DMS153 (cell line): Measurements from ENCODE around the gene CD180.

ENCODE experiments used
- DNase-seq: peaks from one replicate; lab custom pipeline; 2025; lab: John Stamatoyannopoulos, UW

The CD180 gene

GRCh38 chr5:67196537-67197059 lies at the start of gene CD180:
Gene CD180 (minus strand): TSS chr5:67196799. CDS start chr5:67196641, 158 bp downstream.
- DNase-seq = no peak

DNA sequence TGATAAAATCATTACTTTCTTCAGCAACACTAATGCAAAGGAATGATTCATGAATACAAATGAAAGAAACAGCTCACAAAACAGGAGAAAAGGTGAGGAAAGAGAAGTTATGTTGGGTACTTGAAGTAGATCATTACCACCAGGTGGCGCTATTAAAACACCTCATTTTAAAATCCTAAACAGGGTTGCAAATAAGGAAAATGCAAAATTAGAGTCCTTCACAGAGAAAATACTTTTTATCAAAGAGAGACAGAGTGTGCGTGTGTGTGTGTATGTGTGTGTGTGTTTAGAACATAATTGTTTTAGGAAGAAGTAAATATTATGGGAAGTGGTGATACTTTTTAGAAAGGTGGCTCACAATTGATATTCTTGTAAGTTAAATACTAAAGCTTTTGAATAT lies 49.5 kb upstream of the CD180 start:
- peak; percentile 8 for DNase-seq

DNA sequence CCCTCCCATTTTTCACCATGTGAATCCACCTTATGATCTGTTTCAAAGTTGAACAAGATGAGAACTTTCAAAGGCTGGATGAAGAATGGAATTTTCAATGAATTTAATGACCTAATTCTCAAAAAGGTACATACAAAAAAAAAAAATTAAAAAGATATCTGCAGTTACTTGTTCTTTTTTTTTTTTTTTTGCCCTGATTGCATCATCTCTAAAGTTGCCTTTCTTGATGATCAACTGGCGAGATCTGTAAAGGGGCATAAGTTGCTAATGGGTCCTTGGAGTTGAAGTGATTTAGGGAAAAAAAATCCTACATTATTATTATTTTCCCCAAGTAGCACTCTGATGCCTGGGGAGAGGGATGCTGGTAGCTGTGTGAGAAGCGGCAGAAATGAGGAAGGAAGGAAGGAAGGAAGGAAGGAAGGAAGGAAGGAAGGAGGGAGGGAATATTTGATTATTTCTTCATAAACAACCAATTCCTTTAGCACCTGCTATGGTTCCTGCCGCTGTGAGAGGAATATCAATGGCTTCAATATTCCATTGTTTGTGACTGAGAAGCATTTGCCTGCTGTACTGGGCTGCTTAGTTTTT lies 48.8 kb upstream of the CD180 start:
- no peak for DNase-seq

DNA sequence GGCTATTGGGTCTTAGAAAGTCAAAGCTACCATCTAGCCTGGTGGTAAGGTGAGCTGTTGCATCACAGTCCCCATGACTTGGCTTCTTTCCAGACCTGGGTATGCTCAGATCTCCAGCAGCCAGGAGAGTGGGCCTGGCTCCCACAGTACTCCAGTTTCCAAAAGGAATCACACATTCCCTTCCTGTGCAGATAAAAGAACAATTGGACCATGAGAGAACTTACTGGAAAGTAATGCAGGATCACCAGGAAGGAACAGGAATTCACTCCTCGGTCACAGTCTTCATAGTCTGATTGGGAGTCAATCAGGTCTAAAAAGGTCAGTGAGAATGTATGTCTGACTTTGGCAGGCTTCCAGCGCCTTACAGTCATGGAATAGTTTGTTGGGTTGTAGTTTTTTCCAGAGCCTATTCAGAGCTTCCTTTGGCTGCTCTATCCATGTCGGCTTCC lies 47.8 kb upstream of the CD180 start:
- DNase-seq = no peak

- no peak for DNase-seq
Measured at GRCh38 chr5:67243944-67244343, 47.3 kb upstream of the CD180 start.

DNA sequence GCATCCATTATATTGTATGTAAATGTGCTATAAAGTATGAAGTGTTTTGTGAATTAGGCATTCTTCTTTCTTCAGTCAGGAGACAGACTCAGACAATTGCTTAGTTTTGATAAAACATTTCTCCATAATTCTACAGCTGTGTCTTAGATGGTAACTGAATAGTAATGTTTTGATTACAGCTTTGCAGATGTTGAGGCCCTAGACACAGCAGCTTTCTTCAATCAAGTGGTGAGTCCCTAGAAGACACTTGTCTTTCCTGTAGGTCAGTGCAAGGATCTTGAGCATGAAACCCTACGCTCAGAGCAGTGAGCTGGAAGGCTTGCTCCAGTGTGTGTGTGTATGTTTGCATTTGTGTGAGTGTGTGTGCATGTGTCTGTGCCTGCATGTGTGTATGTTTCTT lies 46.8 kb upstream of the CD180 start:
- no peak for DNase-seq

DNA sequence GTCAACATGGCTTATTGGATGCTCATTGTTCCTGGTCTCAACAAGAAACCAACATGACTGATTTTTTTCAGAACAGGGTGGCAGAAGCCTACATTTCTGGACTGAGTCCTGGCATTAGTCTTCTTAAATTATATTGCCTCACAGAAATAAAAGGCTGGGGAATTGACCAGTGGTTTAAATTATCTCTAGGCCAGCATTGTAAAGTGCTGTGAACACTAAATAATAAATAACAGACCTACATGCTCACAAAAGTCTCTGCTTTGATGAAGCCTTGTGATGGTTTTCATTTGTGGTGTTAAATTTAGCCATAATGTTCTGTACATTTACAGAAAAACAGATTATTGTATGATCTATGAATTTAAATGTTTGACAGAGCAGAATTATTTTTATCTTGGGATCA lies 44.7 kb upstream of the CD180 start:
- no peak for DNase-seq

GRCh38 chr5:67240846-67241245 lies 44.2 kb upstream of the CD180 start:
- DNase-seq = no peak

GRCh38 chr5:67240065-67240464 lies 43.5 kb upstream of the CD180 start:
- DNase-seq = no peak

GRCh38 chr5:67238191-67238590 lies 41.6 kb upstream of the CD180 start:
- no peak for DNase-seq

DNA sequence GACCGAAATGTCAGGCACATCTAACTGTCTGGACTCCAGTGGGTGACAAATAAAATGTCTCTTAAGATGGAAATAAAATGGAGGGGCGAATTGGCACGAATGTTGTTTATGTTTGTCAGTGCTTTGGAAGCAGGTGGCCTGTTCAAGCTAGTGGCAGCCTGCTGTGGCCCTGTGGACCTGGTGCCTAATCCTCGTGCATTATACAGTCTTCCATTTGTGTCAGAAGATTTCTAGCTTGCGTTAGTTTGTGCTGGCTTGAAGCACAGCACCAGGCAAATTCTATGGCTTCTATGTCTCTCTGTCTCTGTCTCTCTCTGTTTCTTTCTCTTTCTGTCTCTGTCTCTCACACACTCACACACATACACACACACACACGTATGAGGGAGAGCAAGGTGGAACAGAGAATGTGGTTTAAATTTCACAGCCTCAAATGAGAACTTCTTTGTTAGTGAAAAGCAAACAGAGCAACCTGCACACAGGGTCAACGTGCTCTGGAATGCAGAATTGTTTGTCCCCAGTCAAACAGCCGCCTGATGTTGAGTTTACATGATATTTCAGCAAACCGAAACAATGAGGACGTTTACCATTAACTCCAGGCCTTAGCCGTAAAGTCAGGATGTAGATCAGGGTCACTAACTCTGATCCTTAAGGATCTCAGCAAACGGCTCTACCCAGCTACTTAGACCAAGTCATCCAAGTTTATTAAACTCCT lies 39.0 kb upstream of the CD180 start:
- DNase-seq = no peak

DNA sequence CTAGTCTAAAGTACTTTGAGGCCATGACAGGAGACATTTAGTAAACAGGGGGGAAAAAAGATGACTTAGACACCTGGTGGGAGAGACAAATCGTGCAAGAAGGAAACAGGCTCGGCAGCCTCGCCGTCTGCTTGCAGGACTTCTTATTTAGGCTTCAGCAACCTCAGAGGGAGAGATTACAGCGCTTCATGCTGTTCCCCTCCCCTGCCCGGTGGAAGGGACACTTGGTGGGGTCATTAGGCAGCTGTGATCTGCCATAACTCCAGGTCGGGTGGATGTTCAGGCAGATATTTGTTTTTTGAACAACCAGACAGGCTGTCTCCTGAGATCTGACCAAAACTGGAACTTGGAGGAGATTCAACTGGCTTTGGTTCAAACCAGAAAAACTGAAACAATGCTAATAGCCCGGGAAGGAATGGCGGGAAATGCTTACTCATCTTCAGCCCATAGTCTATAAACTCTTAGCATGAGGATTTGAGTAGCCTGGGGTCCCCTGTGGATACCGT lies 38.1 kb upstream of the CD180 start:
- no peak for DNase-seq

DNA sequence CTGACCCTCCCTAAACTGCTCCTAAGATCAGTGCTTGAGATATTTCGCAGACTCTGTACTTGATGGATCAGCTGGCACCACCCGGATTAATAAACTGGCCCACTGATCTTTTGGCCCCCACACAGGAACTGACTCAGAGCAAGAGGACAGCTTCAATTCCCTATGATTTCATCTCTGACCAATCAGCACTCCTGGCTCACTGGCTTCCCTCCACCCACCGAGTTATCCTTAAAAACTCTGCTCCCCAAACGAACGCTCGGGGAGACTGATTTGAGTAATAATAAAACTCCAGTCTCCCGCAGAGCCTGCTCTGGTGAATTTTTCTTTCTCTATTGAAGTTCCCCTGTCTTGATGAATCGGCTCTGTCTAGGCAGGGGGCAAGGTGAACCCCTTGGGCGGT lies 36.5 kb upstream of the CD180 start:
- no peak for DNase-seq

DNA sequence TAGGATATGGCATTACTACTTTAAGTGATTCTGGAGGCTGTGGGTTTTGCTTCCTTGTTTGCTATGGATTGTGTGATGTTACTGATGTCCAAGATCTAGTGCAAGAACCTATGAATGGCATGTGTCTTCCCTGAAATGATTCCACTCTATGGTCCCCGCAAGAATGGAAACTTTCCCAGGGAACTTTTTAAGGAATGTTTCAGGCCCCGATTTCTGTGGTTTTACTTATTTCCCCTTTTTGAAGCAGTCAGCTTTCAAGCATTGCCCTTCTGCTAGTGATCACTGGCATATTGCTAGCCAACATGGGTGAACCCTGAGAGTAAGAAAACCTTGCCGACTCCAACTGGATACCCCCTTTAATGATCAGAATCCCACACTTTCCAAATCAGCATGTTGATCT lies 26.6 kb upstream of the CD180 start:
- DNase-seq = no peak

GRCh38 chr5:67222243-67223025 lies 25.8 kb upstream of the CD180 start:
- DNase-seq = no peak

DNA sequence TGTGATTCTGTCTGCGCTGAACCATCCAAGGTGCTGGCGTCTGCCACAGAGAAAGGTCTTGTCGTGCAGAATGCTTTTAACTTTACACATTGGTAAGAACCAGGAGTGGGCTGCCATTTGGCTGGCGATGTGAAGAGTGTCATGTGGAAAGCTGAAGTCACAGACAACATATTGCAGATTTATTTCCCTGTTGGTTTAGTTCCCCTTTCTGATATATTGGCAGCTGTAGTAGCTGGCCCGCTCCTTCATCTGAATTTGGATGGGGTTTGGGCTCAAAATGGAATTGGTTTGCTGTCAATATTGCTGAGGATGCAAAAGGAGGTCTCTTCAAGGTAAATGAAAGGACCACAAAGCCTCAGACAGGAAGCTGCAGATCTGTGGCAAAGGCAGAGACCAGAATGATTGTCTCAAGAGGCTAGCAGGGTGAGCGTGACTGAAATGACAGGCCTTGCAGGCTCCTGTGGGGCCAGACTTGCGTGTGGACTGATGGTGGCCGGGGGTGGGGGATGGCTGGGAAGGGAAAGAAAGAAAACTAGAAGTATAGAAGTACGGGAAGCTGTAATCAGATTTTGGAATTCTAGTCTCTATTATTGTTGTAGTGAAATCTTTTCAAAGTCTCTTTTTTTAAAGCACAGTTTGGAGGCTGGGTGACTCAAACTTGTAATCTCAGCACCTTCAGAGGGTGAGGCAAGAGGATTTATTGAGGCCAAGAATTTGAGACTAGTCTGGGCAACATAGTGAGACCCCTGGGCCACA lies 25.1 kb upstream of the CD180 start:
- no peak for DNase-seq

GRCh38 chr5:67216564-67216963 lies 20.0 kb upstream of the CD180 start:
- DNase-seq = no peak

GRCh38 chr5:67215519-67216471 lies 19.2 kb upstream of the CD180 start:
- DNase-seq = peak; percentile 38

GRCh38 chr5:67214707-67215447 lies 18.3 kb upstream of the CD180 start:
- DNase-seq = no peak

GRCh38 chr5:67214036-67214435 lies 17.4 kb upstream of the CD180 start:
- DNase-seq = no peak
